Calu3 (cell line): ENCODE data around the gene DTNB. TPM values are rescaled to one million over a fixed set of nuclear protein-coding genes. Genes with fewer than 3 reads are reported as not detected.

ENCODE experiments used
- BruUV-seq: library from RNA; stranded (reverse); fragments of 400-500 nt; replicated peaks from 2 replicates; lab custom pipeline; 2021; lab: Mats Ljungman, UMichigan
- CTCF ChIA-PET: fragments of 300-600 bp; sonication (Branson Sonifier 250); formaldehyde crosslinking; loops from one replicate; lab custom pipeline; 2022; ENCODE audit warnings: antibody characterized with exemption; lab: Charles Lee
- DNase-seq: peaks from one replicate; pipeline ENCODE4 v3.0.0; 2022
- H3K27ac Mint-ChIP-seq: one replicate; pipeline ENCODE4 v1.8.0; 2022; ENCODE audit warnings: mixed read lengths; ENCODE audit not compliant: unreplicated experiment
- H3K27me3 Mint-ChIP-seq: one replicate; pipeline ENCODE4 v1.8.0; 2022; ENCODE audit warnings: mixed read lengths; ENCODE audit not compliant: unreplicated experiment
- H3K36me3 Mint-ChIP-seq: one replicate; pipeline ENCODE4 v1.8.0; 2022; ENCODE audit warnings: mild to moderate bottlenecking, moderate library complexity, mixed read lengths; ENCODE audit not compliant: insufficient read depth, unreplicated experiment
- H3K4me1 Mint-ChIP-seq: one replicate; pipeline ENCODE4 v1.8.0; 2022; ENCODE audit warnings: mild to moderate bottlenecking, low read depth, mixed read lengths; ENCODE audit not compliant: unreplicated experiment
- H3K4me3 Mint-ChIP-seq: one replicate; pipeline ENCODE4 v1.8.0; 2022; ENCODE audit warnings: mild to moderate bottlenecking, low read depth, moderate library complexity, mixed read lengths; ENCODE audit not compliant: unreplicated experiment
- H3K9me3 Mint-ChIP-seq: one replicate; pipeline ENCODE4 v1.8.0; 2022; ENCODE audit warnings: low read depth, mixed read lengths; ENCODE audit not compliant: unreplicated experiment
- CTCF ChIP-seq: fragments of 200-600 bp; IDR thresholded peaks from one replicate; pipeline ENCODE4 v1.8.0; 2022; ENCODE audit warnings: antibody characterized with exemption; ENCODE audit not compliant: unreplicated experiment
- intact Hi-C: fragments of 100-400 bp; cut with micrococcal nuclease; formaldehyde crosslinking; loops from one replicate; pipeline ENCODE4 v1.10.0; 2022; ENCODE audit not compliant: unreplicated experiment
- total RNA-seq: library from RNA; stranded (reverse); gene quantifications from 2 replicates; pipeline ENCODE4 v1.2.3, GENCODE V29; 2022

DTNB gene
- total RNA-seq, 1 experiment from 2014 or later = 27.3 TPM

DNA sequence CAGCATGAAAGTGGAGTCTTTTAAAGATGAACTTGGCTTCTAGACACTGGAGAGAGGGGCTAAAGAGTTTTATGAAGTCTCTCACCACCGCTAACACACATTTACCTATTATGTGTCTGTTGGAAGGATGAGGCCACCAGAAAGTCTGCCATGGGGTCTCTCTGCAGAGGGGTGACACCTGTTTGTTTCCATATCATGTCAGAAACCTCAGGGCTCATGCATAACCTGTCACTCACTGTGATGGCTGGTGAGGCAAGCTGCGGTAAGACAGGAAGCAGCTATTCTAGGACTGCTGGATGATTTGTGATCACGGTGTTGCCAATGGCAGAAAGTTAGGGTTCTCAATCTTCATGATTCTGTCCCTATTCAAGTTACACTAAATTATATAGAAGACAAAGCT lies 270.9 kb downstream of the DTNB start:
- H3K36me3 Mint-ChIP-seq = no peaks in the 10 kb centered on the region
- CTCF ChIA-PET = interaction anchor here (0.6 kb wide), 1 partner anchor 1457 kb away, joined by 3 read pairs; no protein-coding TSS in a partner anchor

DNA sequence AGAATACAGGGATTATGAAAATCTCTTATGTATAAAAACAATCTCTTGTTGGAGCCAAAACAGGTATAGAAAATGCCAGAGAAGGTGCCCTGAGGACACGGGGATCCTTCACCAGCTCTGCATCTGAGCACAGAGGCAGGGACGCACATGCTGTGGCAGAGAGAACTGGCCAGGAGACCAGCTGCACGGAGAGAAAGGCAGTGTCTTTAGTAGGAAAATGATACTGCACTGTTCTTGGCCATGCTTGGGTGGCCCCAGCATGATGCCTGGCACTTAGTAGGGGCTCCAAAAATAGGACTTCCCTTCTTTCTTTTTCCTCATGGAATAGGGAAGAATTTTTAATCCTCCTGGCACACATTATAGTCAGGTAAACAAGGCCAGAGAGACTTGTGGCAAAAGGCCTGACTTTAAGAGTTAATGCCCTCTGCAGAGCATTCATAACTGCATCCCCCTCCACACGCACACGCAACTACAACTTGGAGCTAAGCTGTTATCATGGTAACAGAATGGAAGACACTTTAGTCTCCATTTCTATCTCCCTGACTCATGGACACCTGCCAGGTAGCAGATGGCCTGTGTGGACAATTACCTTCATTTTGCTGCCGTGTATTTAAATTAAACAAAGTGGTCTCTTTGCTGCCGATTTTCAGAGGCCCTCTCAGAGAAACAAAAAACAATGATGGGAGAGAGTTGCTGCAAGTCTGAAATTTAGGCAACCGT lies 271.9 kb downstream of the DTNB start:
- intact Hi-C loops = no loop called here
- TF ChIP-seq CTCF = no peak
- BruUV-seq = no TSS peak
- Mint-ChIP-seq H3K36me3 (no peaks in the 10 kb centered on the region), H3K27ac (no peak overlapping the region), H3K4me3 (no peak overlapping the region), H3K27me3 (no peaks in the 10 kb centered on the region), H3K9me3 (no peaks in the 10 kb centered on the region), H3K4me1 (no peaks in the 10 kb centered on the region)
- DNase-seq = no peak
- CTCF ChIA-PET = no interaction called here

More for the DNA sequence above, 270.9 kb downstream of the DTNB start:
- no peak for TF ChIP-seq CTCF
- H3K27me3 Mint-ChIP-seq = no peaks in the 10 kb centered on the region
- no TSS peak for BruUV-seq
- no peaks in the 10 kb centered on the region for H3K4me1 Mint-ChIP-seq
- H3K27ac Mint-ChIP-seq = no peak overlapping the region
- DNase-seq = no peak
- H3K9me3 Mint-ChIP-seq = no peaks in the 10 kb centered on the region
- H3K4me3 Mint-ChIP-seq = no peak overlapping the region
- intact Hi-C loops = no loop called here

DNA sequence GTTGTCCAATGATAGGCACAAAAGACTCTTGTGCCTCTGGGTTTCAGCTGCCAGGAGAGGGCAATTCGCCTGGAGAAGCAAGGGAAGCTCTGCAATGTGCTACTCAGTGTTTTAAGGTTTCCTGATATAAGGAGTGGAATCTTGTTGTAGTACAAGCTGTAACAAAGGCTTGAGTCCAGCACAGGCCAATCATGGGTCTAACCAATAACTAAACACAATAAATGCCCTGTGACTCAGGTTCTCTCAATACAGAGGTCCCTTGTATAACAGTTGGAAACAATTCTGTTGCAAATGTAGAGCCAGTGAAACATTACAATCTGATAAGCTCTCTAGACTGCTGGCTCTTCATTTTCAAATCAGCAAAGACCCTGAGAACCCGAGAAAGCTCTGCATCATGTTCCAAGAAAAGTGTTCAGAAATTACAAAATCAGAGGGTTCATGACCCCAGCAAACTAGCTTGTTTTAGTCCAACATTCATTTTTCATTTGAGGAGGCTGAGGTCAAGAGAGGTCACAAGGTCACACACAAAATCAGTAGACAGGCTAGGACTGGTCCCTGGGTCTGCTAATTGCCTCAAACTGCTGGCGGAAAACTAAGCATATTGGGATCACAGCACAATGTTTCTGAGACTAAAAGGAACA lies 272.7 kb downstream of the DTNB start:
- no peaks in the 10 kb centered on the region for H3K27me3 Mint-ChIP-seq
- H3K36me3 Mint-ChIP-seq = no peaks in the 10 kb centered on the region
- no peak for TF ChIP-seq CTCF
- no TSS peak for BruUV-seq
- no peaks in the 10 kb centered on the region for H3K4me1 Mint-ChIP-seq
- intact Hi-C loops = no loop called here
- no peak overlapping the region for H3K27ac Mint-ChIP-seq
- H3K9me3 Mint-ChIP-seq = no peaks in the 10 kb centered on the region
- CTCF ChIA-PET = no interaction called here
- no peak for DNase-seq
- no peak overlapping the region for H3K4me3 Mint-ChIP-seq

DNA sequence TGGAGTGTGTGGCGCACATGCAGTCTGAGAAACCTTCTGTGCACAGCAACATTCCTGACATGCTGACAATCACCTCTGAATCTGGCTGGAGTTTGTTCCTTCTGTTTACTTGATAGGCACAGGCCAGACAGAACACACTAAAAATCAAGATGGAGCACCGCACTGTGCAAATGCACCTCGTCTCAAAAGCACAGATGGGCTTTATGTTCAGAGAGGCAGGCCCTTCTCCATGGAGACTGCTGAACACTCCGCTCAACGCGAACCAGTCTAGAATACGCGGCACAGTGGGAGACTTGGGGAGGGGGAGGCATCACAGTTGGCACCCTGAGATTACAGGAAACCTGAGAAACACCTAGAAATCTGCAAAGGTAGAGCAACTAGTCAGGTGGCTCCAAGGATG lies 273.2 kb downstream of the DTNB start:
- TF ChIP-seq CTCF = no peak
- H3K4me1 Mint-ChIP-seq = no peaks in the 10 kb centered on the region
- no TSS peak for BruUV-seq
- H3K27ac Mint-ChIP-seq = no peak overlapping the region
- H3K4me3 Mint-ChIP-seq = no peak overlapping the region
- CTCF ChIA-PET = no interaction called here
- intact Hi-C loops = no loop called here
- H3K27me3 Mint-ChIP-seq = no peaks in the 10 kb centered on the region
- no peaks in the 10 kb centered on the region for H3K36me3 Mint-ChIP-seq
- H3K9me3 Mint-ChIP-seq = no peaks in the 10 kb centered on the region
- DNase-seq = no peak
